Measurements from ENCODE around the gene TOX2. TPM values are rescaled to one million over a fixed set of nuclear protein-coding genes. Genes with fewer than 3 reads are reported as not detected.

The TOX2 gene
- total and polyA plus RNA-seq, 2 of the 4 experiments (the other 2 are of a cell fraction) = 1.3 to 17.5 TPM

DNA sequence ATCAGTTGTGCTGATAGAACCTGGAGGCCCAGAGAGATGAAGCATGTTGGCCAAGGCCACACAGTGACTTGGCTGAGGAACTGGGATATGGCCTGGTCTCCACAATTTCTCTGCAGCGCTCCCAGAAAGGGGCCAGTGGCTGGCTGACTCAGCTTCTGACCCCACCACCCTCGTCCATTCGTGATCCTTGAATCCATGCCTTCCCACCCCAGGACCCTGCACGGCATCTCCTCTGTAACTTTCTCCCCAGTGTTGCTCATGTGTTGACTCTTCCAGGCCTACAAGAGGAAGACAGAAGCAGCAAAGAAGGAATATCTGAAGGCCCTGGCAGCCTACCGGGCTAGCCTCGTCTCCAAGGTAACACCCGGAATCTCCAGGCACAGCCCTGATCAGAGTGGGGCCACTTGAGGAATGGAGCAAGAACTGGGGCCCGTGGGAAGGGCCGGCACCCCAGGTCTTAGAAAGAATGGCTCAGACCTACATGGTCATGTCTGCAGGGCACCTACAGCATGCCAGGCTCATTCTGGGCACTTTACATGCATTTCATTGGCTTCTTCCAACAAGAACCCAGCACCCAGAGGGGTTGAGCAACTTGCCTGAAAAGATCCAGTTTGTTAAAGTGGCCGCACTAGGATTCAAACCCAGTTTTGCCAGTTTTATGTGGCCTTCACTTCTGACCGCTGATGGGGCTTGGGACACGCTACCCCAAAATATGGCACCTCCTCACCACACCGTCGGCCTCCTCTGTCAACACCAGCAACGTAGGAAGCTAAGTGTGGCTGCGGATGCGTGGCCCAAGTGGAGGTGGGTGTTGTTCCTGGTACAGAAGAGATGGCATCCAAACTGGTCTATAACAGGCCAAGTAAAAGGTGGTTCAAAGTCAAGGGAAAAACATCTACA is 150.1 kb downstream of the TOX2 start:
- Histone ChIP-seq H3K18ac (ENCODE audit: low read depth, low read length) (no peak overlapping the region), H3K27ac (ENCODE audit: insufficient read depth, low read length) (no peak overlapping the region), H3K27me3 (ENCODE audit: control insufficient read depth, insufficient read depth, low read length) (no peaks in the 10 kb centered on the region), H3K9me3 (ENCODE audit: control insufficient read depth, insufficient read depth, low read length) (no peaks in the 10 kb centered on the region), H2BK20ac (ENCODE audit: low read depth, low read length) (no peak overlapping the region), H3K9me1 (ENCODE audit: insufficient read depth, low read length) (no peaks in the 10 kb centered on the region; the same call in 1 of the 2 replicates), H2AFZ (replicated peaks; ENCODE audit: low read length, poor library complexity) (no peak overlapping the region), H2AK5ac (ENCODE audit: low read depth, low read length) (no peak overlapping the region), H3K4me2 (ENCODE audit: low read depth, low read length) (no peak overlapping the region), H4K20me1 (ENCODE audit: insufficient read depth, low read length) (no peaks in the 10 kb centered on the region), H2BK5ac (ENCODE audit: low read depth, low read length, poor library complexity, severe bottlenecking) (no peak overlapping the region), H2BK15ac (ENCODE audit: low read depth, low read length) (no peak overlapping the region), H3K79me1 (ENCODE audit: low read depth in 1 of 2, low read length in 2 of 2) (no peaks in the 10 kb centered on the region), H3K4ac (ENCODE audit: low read depth, low read length) (no peak overlapping the region), H4K91ac (ENCODE audit: insufficient read depth, low read depth, low read length) (no peak overlapping the region), H3K36me3 (ENCODE audit: control insufficient read depth, insufficient read depth, low read length) (peaks cover 28% of the 10 kb centered on the region; the same call in 1 of the 2 replicates), H3K9ac (ENCODE audit: low read depth, low read length) (no peak overlapping the region), H3K56ac (ENCODE audit: extremely low read depth, insufficient read depth, low read length) (no peak overlapping the region), H2BK120ac (ENCODE audit: low read depth, low read length) (no peak overlapping the region), H3K4me1 (ENCODE audit: control insufficient read depth, insufficient read depth, low read length) (no peaks in the 10 kb centered on the region), H4K8ac (ENCODE audit: low read depth in 2 of 2, low read length in 2 of 2) (no peak overlapping the region), H4K5ac (ENCODE audit: low read depth, low read length) (no peak overlapping the region), H3K14ac (replicated peaks; ENCODE audit: low read depth, low read length) (no peak overlapping the region), H2AK9ac (replicated peaks; ENCODE audit: low read depth, low read length, poor library complexity) (no peak overlapping the region), H3K4me3 (ENCODE audit: insufficient read depth, low read depth, low read length) (no peak overlapping the region), H3K23ac (ENCODE audit: low read depth, low read length) (no peak overlapping the region)
- POLR2A ChIA-PET (ENCODE audit: unreplicated experiment) = no interaction called here
- ATAC-seq (ENCODE audit: low read depth) = no peak
- no TSS peak for BruUV-seq (replicated peaks)
- TF ChIP-seq CEBPB (IDR thresholded peaks at IDR 0.05; ENCODE audit: low read depth, low read length) = no peak
- TF ChIP-seq BHLHE40 (IDR thresholded peaks at IDR 0.05; ENCODE audit: low read depth, low read length) = no peak
- no peak for TF ChIP-seq SMC3 (IDR thresholded peaks at IDR 0.05; ENCODE audit: low read depth, low read length)
- no peak for TF ChIP-seq POLR2A (IDR thresholded peaks at IDR 0.05; ENCODE audit: low read depth, low read length)
- TF ChIP-seq, protein P1, sequence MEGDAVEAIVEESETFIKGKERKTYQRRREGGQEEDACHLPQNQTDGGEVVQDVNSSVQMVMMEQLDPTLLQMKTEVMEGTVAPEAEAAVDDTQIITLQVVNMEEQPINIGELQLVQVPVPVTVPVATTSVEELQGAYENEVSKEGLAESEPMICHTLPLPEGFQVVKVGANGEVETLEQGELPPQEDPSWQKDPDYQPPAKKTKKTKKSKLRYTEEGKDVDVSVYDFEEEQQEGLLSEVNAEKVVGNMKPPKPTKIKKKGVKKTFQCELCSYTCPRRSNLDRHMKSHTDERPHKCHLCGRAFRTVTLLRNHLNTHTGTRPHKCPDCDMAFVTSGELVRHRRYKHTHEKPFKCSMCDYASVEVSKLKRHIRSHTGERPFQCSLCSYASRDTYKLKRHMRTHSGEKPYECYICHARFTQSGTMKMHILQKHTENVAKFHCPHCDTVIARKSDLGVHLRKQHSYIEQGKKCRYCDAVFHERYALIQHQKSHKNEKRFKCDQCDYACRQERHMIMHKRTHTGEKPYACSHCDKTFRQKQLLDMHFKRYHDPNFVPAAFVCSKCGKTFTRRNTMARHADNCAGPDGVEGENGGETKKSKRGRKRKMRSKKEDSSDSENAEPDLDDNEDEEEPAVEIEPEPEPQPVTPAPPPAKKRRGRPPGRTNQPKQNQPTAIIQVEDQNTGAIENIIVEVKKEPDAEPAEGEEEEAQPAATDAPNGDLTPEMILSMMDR (conservative IDR thresholded peaks at IDR 0.05; ENCODE audit: low read depth, low read length) = no peak
- TF ChIP-seq RAD21 (IDR thresholded peaks at IDR 0.05; ENCODE audit: low read length) = no peak
- TF ChIP-seq, protein P2, sequence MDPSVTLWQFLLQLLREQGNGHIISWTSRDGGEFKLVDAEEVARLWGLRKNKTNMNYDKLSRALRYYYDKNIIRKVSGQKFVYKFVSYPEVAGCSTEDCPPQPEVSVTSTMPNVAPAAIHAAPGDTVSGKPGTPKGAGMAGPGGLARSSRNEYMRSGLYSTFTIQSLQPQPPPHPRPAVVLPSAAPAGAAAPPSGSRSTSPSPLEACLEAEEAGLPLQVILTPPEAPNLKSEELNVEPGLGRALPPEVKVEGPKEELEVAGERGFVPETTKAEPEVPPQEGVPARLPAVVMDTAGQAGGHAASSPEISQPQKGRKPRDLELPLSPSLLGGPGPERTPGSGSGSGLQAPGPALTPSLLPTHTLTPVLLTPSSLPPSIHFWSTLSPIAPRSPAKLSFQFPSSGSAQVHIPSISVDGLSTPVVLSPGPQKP (IDR thresholded peaks at IDR 0.05; ENCODE audit: borderline replicate concordance, low read depth, low read length) = no peak
- no peak for TF ChIP-seq MAZ (IDR thresholded peaks at IDR 0.05; ENCODE audit: borderline replicate concordance, low read depth, low read length)
- TF ChIP-seq FOS (IDR thresholded peaks at IDR 0.05; ENCODE audit: low read depth, low read length) = no peak
- TF ChIP-seq CHD1 (IDR thresholded peaks at IDR 0.05; ENCODE audit: low read depth, low read length) = no peak
- TF ChIP-seq RCOR1 (IDR thresholded peaks at IDR 0.05; ENCODE audit: insufficient replicate concordance, low read length) = no peak
- no peak for TF ChIP-seq RFX5 (IDR thresholded peaks at IDR 0.05; ENCODE audit: low read depth, low read length)
- no peak for TF ChIP-seq MAFK (IDR thresholded peaks at IDR 0.05; ENCODE audit: low read depth, low read length)
- dilution Hi-C loops (cut with HindIII; ENCODE audit: low sequenced_read_pairs, unreplicated experiment) = no loop called here
- CTCF ChIA-PET = no interaction called here
- DNase-seq = no peak
- 98% methylated on average over 8 of the region's 17 CpGs; no CpG with 5 or more reads in 1 of the 2 experiments for WGBS, 2 experiments (ENCODE audit: extremely low coverage in 2 of 2, insufficient read length in 1 of 2)
- in situ Hi-C loops (cut with MboI; ENCODE audit: low sequenced_read_pairs) = no loop called here
- intact Hi-C loops (cut with micrococcal nuclease) = no loop called here

Measured in IMR-90 (cell line).